HEK293 (cell line): ENCODE data around the gene ELF1.

Experiments
- CTCF ChIA-PET: fragments of 350-600 bp; formaldehyde crosslinking; extraction: SDS; loops from one replicate; lab custom pipeline; 2021; ENCODE audit warnings: antibody characterized with exemption; lab: Yijun Ruan, JAX
- POLR2A ChIA-PET: fragments of 300-600 bp; formaldehyde crosslinking; extraction: SDS; loops from one replicate; lab custom pipeline; 2020; ENCODE audit warnings: antibody characterized with exemption, inconsistent platforms; lab: Yijun Ruan, JAX
- H3K27ac ChIP-seq: fragments of 200-500 bp; sonication (Bioruptor generic); 2 replicates; pipeline ENCODE4 v1.5.1; 2014; ENCODE audit warnings: low read depth, low read length, control low read depth, inconsistent platforms; ENCODE audit errors: extremely low read depth
- H3K36me3 ChIP-seq, 2 experiments: fragments of 200-500 bp in 1 of 2; sonication (Bioruptor generic) in 1 of 2; 1 replicate in 1 of 2; 2 replicates in 1 of 2; pipeline ENCODE4 v1.5.1; 2014 to 2017; ENCODE audit warnings: inconsistent platforms in 2 of 2, low read length in 2 of 2; ENCODE audit not compliant: control insufficient read depth in 2 of 2, insufficient read depth in 1 of 2
- H3K4me1 ChIP-seq: fragments of 200-500 bp; sonication (Bioruptor generic); 2 replicates; pipeline ENCODE4 v1.5.1; 2014; ENCODE audit warnings: mild to moderate bottlenecking, low read length, inconsistent platforms; ENCODE audit not compliant: control insufficient read depth, insufficient read depth
- H3K4me3 ChIP-seq: 2 replicates; pipeline ENCODE4 v1.5.1; 2011; ENCODE audit warnings: low read depth, mild to moderate bottlenecking, control low read depth, low read length, moderate library complexity
- H3K9me3 ChIP-seq: fragments of 200-500 bp; sonication (Bioruptor generic); 2 replicates; pipeline ENCODE4 v1.5.1; 2014; ENCODE audit warnings: low read depth, low read length, inconsistent platforms; ENCODE audit not compliant: control insufficient read depth, insufficient read depth
- EGR2 ChIP-seq: fragments of 450-650 bp; formaldehyde crosslinking; IDR thresholded peaks from 2 replicates; pipeline ENCODE4 v1.5.1; 2016; ENCODE audit warnings: low read depth, missing biosample characterization, missing genetic modification characterization
- IKZF3 ChIP-seq: fragments of 450-650 bp; IDR thresholded peaks from 2 replicates; pipeline ENCODE4 v1.5.0; 2018; ENCODE audit warnings: missing biosample characterization, mild to moderate bottlenecking, missing genetic modification characterization, moderate library complexity
- KLF8 ChIP-seq: fragments of 450-650 bp; formaldehyde crosslinking; IDR thresholded peaks from 2 replicates; pipeline ENCODE4 v1.5.1; 2016; ENCODE audit warnings: missing biosample characterization, missing genetic modification characterization
- PRDM1 ChIP-seq: fragments of 450-650 bp; formaldehyde crosslinking; IDR thresholded peaks from 2 replicates; pipeline ENCODE4; 2016; ENCODE audit warnings: missing biosample characterization, missing genetic modification characterization
- RBAK ChIP-seq: fragments of 450-650 bp; formaldehyde crosslinking; IDR thresholded peaks from 2 replicates; pipeline ENCODE4 v1.5.1; 2016; ENCODE audit warnings: missing biosample characterization, missing genetic modification characterization
- SP2 ChIP-seq: fragments of 450-650 bp; formaldehyde crosslinking; IDR thresholded peaks from 2 replicates; pipeline ENCODE4 v1.5.1; 2016; ENCODE audit warnings: missing biosample characterization, missing genetic modification characterization
- WT1 ChIP-seq: fragments of 450-650 bp; formaldehyde crosslinking; IDR thresholded peaks from 2 replicates; pipeline ENCODE4 v1.5.1; 2016; ENCODE audit warnings: missing biosample characterization, missing genetic modification characterization
- YY1 ChIP-seq: fragments of 450-650 bp; formaldehyde crosslinking; IDR thresholded peaks from 2 replicates; pipeline ENCODE4 v1.5.1; 2018; ENCODE audit warnings: missing biosample characterization, missing genetic modification characterization
- ZBTB17 ChIP-seq: fragments of 450-650 bp; formaldehyde crosslinking; IDR thresholded peaks from 2 replicates; pipeline ENCODE4 v1.5.1; 2016; ENCODE audit warnings: missing biosample characterization, missing genetic modification characterization
- ZFHX2 ChIP-seq: fragments of 450-650 bp; formaldehyde crosslinking; conservative IDR thresholded peaks from 2 replicates; pipeline ENCODE4 v1.5.1; 2016; ENCODE audit warnings: missing biosample characterization, missing genetic modification characterization
- ZNF16 ChIP-seq: fragments of 450-650 bp; formaldehyde crosslinking; IDR thresholded peaks from 2 replicates; pipeline ENCODE4 v1.5.1; 2016; ENCODE audit warnings: low read depth, missing biosample characterization, missing genetic modification characterization
- ZNF202 ChIP-seq: fragments of 450-650 bp; formaldehyde crosslinking; IDR thresholded peaks from 2 replicates; pipeline ENCODE4 v1.5.1; 2016; ENCODE audit warnings: missing biosample characterization, missing genetic modification characterization, borderline replicate concordance
- ZNF211 ChIP-seq: fragments of 450-650 bp; formaldehyde crosslinking; IDR thresholded peaks from 2 replicates; pipeline ENCODE4 v1.5.1; 2016; ENCODE audit warnings: low read depth, missing biosample characterization, missing genetic modification characterization
- ZNF239 ChIP-seq: fragments of 450-650 bp; formaldehyde crosslinking; IDR thresholded peaks from 2 replicates; pipeline ENCODE4 v1.5.1; 2016; ENCODE audit warnings: missing biosample characterization, missing genetic modification characterization
- ZNF24 ChIP-seq: fragments of 450-650 bp; formaldehyde crosslinking; IDR thresholded peaks from 2 replicates; pipeline ENCODE4 v1.5.1; 2016; ENCODE audit warnings: missing biosample characterization, missing genetic modification characterization
- ZNF248 ChIP-seq: fragments of 450-650 bp; formaldehyde crosslinking; IDR thresholded peaks from 2 replicates; pipeline ENCODE4 v1.5.1; 2017; ENCODE audit warnings: missing biosample characterization, missing genetic modification characterization
- ZNF404 ChIP-seq: fragments of 450-650 bp; formaldehyde crosslinking; IDR thresholded peaks from 2 replicates; pipeline ENCODE4 v1.5.1; 2017; ENCODE audit warnings: missing biosample characterization, missing genetic modification characterization
- ZNF416 ChIP-seq: fragments of 450-650 bp; formaldehyde crosslinking; IDR thresholded peaks from 2 replicates; pipeline ENCODE4 v1.5.1; 2016; ENCODE audit warnings: missing biosample characterization, missing genetic modification characterization
- ZNF488 ChIP-seq: fragments of 450-650 bp; formaldehyde crosslinking; IDR thresholded peaks from 2 replicates; pipeline ENCODE4 v1.5.1; 2016; ENCODE audit warnings: missing biosample characterization, missing genetic modification characterization
- ZNF501 ChIP-seq: fragments of 450-650 bp; formaldehyde crosslinking; IDR thresholded peaks from 2 replicates; pipeline ENCODE4 v1.5.1; 2016; ENCODE audit warnings: missing biosample characterization, missing genetic modification characterization
- ZNF510 ChIP-seq: fragments of 450-650 bp; formaldehyde crosslinking; IDR thresholded peaks from 2 replicates; pipeline ENCODE4 v1.5.1; 2018; ENCODE audit warnings: mild to moderate bottlenecking, missing genetic modification characterization, missing biosample characterization; ENCODE audit not compliant: insufficient replicate concordance
- ZNF585B ChIP-seq: fragments of 450-650 bp; formaldehyde crosslinking; IDR thresholded peaks from 2 replicates; pipeline ENCODE4 v1.5.1; 2016; ENCODE audit warnings: missing biosample characterization, missing genetic modification characterization
- ZNF670 ChIP-seq: fragments of 450-650 bp; formaldehyde crosslinking; IDR thresholded peaks from 2 replicates; pipeline ENCODE4 v1.5.1; 2016; ENCODE audit warnings: missing biosample characterization, missing genetic modification characterization, low read depth
- ZNF747 ChIP-seq: fragments of 450-650 bp; formaldehyde crosslinking; IDR thresholded peaks from 2 replicates; pipeline ENCODE4 v1.5.1; 2016; ENCODE audit warnings: missing biosample characterization, missing genetic modification characterization
- ZNF785 ChIP-seq: fragments of 450-650 bp; formaldehyde crosslinking; IDR thresholded peaks from 2 replicates; pipeline ENCODE4 v1.5.1; 2016; ENCODE audit warnings: missing biosample characterization, missing genetic modification characterization
- ZNF792 ChIP-seq: fragments of 450-650 bp; formaldehyde crosslinking; IDR thresholded peaks from 2 replicates; pipeline ENCODE4 v1.5.1; 2016; ENCODE audit warnings: missing biosample characterization, missing genetic modification characterization
- ZNF843 ChIP-seq: fragments of 450-650 bp; formaldehyde crosslinking; IDR thresholded peaks from 2 replicates; pipeline ENCODE4 v1.5.1; 2016; ENCODE audit warnings: missing biosample characterization, missing genetic modification characterization
- ZSCAN16 ChIP-seq: fragments of 450-650 bp; formaldehyde crosslinking; IDR thresholded peaks from 2 replicates; pipeline ENCODE4 v1.5.1; 2016; ENCODE audit warnings: missing biosample characterization, missing genetic modification characterization
- ZSCAN5A ChIP-seq: fragments of 450-650 bp; formaldehyde crosslinking; IDR thresholded peaks from 2 replicates; pipeline ENCODE4 v1.5.1; 2016; ENCODE audit warnings: missing biosample characterization, missing genetic modification characterization
- TF ChIP-seq, protein P1 (sequence below): fragments of 450-650 bp; formaldehyde crosslinking; optimal IDR thresholded peaks from 2 replicates; pipeline ENCODE3; 2016; ENCODE audit warnings: missing biosample characterization, mild to moderate bottlenecking, missing genetic modification characterization
- TF ChIP-seq, protein P2 (sequence below): fragments of 450-650 bp; formaldehyde crosslinking; IDR thresholded peaks from 2 replicates; pipeline ENCODE4 v1.5.1; 2016; ENCODE audit warnings: missing biosample characterization, missing genetic modification characterization, borderline replicate concordance
- TF ChIP-seq, protein P3 (sequence below): fragments of 450-650 bp; formaldehyde crosslinking; IDR thresholded peaks from 2 replicates; pipeline ENCODE4 v1.5.1; 2016; ENCODE audit warnings: missing biosample characterization, missing genetic modification characterization

The ELF1 gene

GRCh38 chr13:41059456-41060081, 40.5 kb upstream of the ELF1 start (continued):
- TF ChIP-seq ZNF248 (tag by site-specific recombination) (no peak), ZNF792 (tag by site-specific recombination) (no peak), YY1 (tag by site-specific recombination) (no peak), ZNF416 (tag by site-specific recombination) (no peak), ZNF16 (tag by site-specific recombination) (no peak), ZNF747 (tag by site-specific recombination) (no peak), ZNF843 (tag by site-specific recombination) (no peak), ZNF24 (no peak), SP2 (tag by site-specific recombination) (no peak), RBAK (tag by site-specific recombination) (no peak), ZNF211 (tag by site-specific recombination) (no peak), ZNF785 (no peak), ZFHX2 (no peak), ZNF202 (no peak), KLF8 (tag by site-specific recombination) (no peak), ZNF404 (no peak), ZSCAN16 (no peak), ZNF501 (tag by site-specific recombination) (no peak), EGR2 (no peak), ZNF239 (tag by site-specific recombination) (no peak)
- TF ChIP-seq, protein P1, sequence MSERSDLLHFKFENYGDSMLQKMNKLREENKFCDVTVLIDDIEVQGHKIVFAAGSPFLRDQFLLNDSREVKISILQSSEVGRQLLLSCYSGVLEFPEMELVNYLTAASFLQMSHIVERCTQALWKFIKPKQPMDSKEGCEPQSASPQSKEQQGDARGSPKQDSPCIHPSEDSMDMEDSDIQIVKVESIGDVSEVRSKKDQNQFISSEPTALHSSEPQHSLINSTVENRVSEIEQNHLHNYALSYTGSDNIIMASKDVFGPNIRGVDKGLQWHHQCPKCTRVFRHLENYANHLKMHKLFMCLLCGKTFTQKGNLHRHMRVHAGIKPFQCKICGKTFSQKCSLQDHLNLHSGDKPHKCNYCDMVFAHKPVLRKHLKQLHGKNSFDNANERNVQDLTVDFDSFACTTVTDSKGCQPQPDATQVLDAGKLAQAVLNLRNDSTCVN (tag by site-specific recombination): no peak
- TF ChIP-seq, protein P2, sequence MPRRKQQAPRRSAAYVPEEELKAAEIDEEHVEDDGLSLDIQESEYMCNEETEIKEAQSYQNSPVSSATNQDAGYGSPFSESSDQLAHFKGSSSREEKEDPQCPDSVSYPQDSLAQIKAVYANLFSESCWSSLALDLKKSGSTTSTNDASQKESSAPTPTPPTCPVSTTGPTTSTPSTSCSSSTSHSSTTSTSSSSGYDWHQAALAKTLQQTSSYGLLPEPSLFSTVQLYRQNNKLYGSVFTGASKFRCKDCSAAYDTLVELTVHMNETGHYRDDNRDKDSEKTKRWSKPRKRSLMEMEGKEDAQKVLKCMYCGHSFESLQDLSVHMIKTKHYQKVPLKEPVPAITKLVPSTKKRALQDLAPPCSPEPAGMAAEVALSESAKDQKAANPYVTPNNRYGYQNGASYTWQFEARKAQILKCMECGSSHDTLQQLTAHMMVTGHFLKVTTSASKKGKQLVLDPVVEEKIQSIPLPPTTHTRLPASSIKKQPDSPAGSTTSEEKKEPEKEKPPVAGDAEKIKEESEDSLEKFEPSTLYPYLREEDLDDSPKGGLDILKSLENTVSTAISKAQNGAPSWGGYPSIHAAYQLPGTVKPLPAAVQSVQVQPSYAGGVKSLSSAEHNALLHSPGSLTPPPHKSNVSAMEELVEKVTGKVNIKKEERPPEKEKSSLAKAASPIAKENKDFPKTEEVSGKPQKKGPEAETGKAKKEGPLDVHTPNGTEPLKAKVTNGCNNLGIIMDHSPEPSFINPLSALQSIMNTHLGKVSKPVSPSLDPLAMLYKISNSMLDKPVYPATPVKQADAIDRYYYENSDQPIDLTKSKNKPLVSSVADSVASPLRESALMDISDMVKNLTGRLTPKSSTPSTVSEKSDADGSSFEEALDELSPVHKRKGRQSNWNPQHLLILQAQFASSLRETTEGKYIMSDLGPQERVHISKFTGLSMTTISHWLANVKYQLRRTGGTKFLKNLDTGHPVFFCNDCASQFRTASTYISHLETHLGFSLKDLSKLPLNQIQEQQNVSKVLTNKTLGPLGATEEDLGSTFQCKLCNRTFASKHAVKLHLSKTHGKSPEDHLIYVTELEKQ (tag by site-specific recombination): 0 out of 2 replicates have a peak, but pooled peaks have one; percentile 20
- TF ChIP-seq, all 188 proteins: peak for 6

DNA sequence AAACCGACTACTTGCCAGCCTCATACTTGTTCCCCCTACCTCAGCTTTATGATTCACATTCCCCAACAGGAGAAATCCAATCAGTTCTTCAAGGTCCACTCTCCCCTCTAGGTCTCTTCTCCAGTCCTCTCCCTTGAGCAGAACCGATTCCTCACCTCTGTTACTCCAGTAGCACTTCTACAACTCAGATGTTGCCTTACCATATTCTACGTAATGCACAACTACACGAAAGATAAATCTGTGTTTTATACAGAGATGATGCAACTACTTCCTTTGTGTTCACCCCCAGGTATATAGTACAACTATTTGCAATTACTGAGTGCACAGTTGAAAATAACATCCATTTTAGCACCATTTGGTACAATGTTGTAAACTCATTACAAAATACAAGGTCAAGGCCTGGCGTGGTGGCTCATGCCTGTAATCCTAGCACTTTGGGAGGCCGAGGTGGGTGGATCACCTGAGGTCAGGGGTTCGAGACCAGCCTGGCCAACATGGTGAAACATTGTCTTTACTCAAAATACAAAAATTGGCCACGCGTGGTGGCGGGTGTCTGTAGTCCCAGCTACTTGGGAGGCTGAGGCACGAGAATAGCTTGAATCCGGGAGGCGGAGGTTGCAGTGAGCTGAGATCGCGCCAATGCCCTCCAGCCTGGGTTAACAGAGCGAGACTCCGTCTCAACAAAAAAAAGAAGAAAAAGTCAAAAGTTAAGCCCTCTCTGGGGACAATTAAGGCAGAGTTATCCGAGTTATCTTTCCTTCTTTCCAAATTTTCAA, 39.4 kb upstream of the ELF1 start:
- peaks cover 0 to 4% of the 10 kb centered on the region in 2 experiments; a peak in 2 of 3 replicates for H3K36me3 ChIP-seq
- no peak overlapping the region for H3K27ac ChIP-seq
- ChIA-PET POLR2A (no interaction called here), CTCF (interaction anchor here (0.6 to 1.3 kb wide), 3 partner anchors 8 to 27 kb away, joined by 3 to 4 read pairs (median 3); no protein-coding TSS in a partner anchor)
- H3K9me3 ChIP-seq: no peaks in the 10 kb centered on the region
- H3K4me1 ChIP-seq: peaks cover 5% of the 10 kb centered on the region; the same call in 1 of the 2 replicates
- no peak overlapping the region for H3K4me3 ChIP-seq
- TF ChIP-seq ZNF670 (no peak), ZNF510 (tag by site-specific recombination) (no peak), ZFHX2 (peak; percentile 56), ZNF488 (tag by site-specific recombination) (no peak), ZBTB17 (peak; percentile 50; the same call in 1 of the 2 replicates), WT1 (tag by site-specific recombination) (no peak), ZNF585B (tag by site-specific recombination) (no peak), ZNF501 (tag by site-specific recombination) (no peak), IKZF3 (tag by site-specific recombination) (no peak), PRDM1 (peak; percentile 17; the same call in 1 of the 2 replicates), ZSCAN5A (tag by site-specific recombination) (no peak)
- TF ChIP-seq, protein P3, sequence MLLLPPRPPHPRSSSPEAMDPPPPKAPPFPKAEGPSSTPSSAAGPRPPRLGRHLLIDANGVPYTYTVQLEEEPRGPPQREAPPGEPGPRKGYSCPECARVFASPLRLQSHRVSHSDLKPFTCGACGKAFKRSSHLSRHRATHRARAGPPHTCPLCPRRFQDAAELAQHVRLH: peak; percentile 32; the same call in 1 of the 2 replicates
